HEK293 (cell line): ENCODE measurements around the gene ANTXR2.

Experiments
- CTCF ChIA-PET: fragments of 350-600 bp; formaldehyde crosslinking; extraction: SDS; loops from one replicate; lab custom pipeline; 2021; ENCODE audit warnings: antibody characterized with exemption; lab: Yijun Ruan, JAX
- POLR2A ChIA-PET: fragments of 300-600 bp; formaldehyde crosslinking; extraction: SDS; loops from one replicate; lab custom pipeline; 2020; ENCODE audit warnings: antibody characterized with exemption, inconsistent platforms; lab: Yijun Ruan, JAX
- H3K27ac ChIP-seq: fragments of 200-500 bp; sonication (Bioruptor generic); 2 replicates; pipeline ENCODE4 v1.5.1; 2014; ENCODE audit warnings: low read depth, low read length, control low read depth, inconsistent platforms; ENCODE audit errors: extremely low read depth
- H3K36me3 ChIP-seq, 2 experiments: fragments of 200-500 bp in 1 of 2; sonication (Bioruptor generic) in 1 of 2; 1 replicate in 1 of 2; 2 replicates in 1 of 2; pipeline ENCODE4 v1.5.1; 2014 to 2017; ENCODE audit warnings: inconsistent platforms in 2 of 2, low read length in 2 of 2; ENCODE audit not compliant: control insufficient read depth in 2 of 2, insufficient read depth in 1 of 2
- H3K4me1 ChIP-seq: fragments of 200-500 bp; sonication (Bioruptor generic); 2 replicates; pipeline ENCODE4 v1.5.1; 2014; ENCODE audit warnings: mild to moderate bottlenecking, low read length, inconsistent platforms; ENCODE audit not compliant: control insufficient read depth, insufficient read depth
- H3K4me3 ChIP-seq: 2 replicates; pipeline ENCODE4 v1.5.1; 2011; ENCODE audit warnings: low read depth, mild to moderate bottlenecking, control low read depth, low read length, moderate library complexity
- H3K9me3 ChIP-seq: fragments of 200-500 bp; sonication (Bioruptor generic); 2 replicates; pipeline ENCODE4 v1.5.1; 2014; ENCODE audit warnings: low read depth, low read length, inconsistent platforms; ENCODE audit not compliant: control insufficient read depth, insufficient read depth
- GLIS2 ChIP-seq: fragments of 450-650 bp; formaldehyde crosslinking; IDR thresholded peaks from 2 replicates; pipeline ENCODE4 v1.5.1; 2016; ENCODE audit warnings: missing biosample characterization, missing genetic modification characterization
- MYNN ChIP-seq: fragments of 450-650 bp; formaldehyde crosslinking; IDR thresholded peaks from 2 replicates; pipeline ENCODE4 v1.5.1; 2016; ENCODE audit warnings: missing biosample characterization, missing genetic modification characterization, borderline replicate concordance
- MZF1 ChIP-seq: fragments of 450-650 bp; formaldehyde crosslinking; IDR thresholded peaks from 2 replicates; pipeline ENCODE4 v1.5.1; 2017; ENCODE audit warnings: missing biosample characterization, missing genetic modification characterization, borderline replicate concordance
- SALL2 ChIP-seq: fragments of 450-650 bp; formaldehyde crosslinking; IDR thresholded peaks from 2 replicates; pipeline ENCODE4 v1.5.0; 2017; ENCODE audit warnings: missing biosample characterization, mild to moderate bottlenecking, missing genetic modification characterization, borderline replicate concordance
- SP3 ChIP-seq: fragments of 450-650 bp; formaldehyde crosslinking; IDR thresholded peaks from 2 replicates; pipeline ENCODE4 v1.5.1; 2016; ENCODE audit warnings: missing biosample characterization, missing genetic modification characterization
- WT1 ChIP-seq: fragments of 450-650 bp; formaldehyde crosslinking; IDR thresholded peaks from 2 replicates; pipeline ENCODE4 v1.5.1; 2016; ENCODE audit warnings: missing biosample characterization, missing genetic modification characterization
- ZBTB21 ChIP-seq: fragments of 450-650 bp; formaldehyde crosslinking; IDR thresholded peaks from 2 replicates; pipeline ENCODE4 v1.5.1; 2017; ENCODE audit warnings: missing biosample characterization, missing genetic modification characterization
- ZNF112 ChIP-seq: fragments of 450-650 bp; formaldehyde crosslinking; IDR thresholded peaks from 2 replicates; pipeline ENCODE4 v1.5.0; 2017; ENCODE audit warnings: missing biosample characterization, missing genetic modification characterization
- ZNF140 ChIP-seq: fragments of 450-650 bp; formaldehyde crosslinking; IDR thresholded peaks from 2 replicates; pipeline ENCODE4 v1.5.1; 2016; ENCODE audit warnings: missing biosample characterization, missing genetic modification characterization
- ZNF169 ChIP-seq: fragments of 450-650 bp; formaldehyde crosslinking; IDR thresholded peaks from 2 replicates; pipeline ENCODE4 v1.5.1; 2016; ENCODE audit warnings: missing biosample characterization, missing genetic modification characterization
- ZNF175 ChIP-seq: fragments of 450-650 bp; formaldehyde crosslinking; IDR thresholded peaks from 2 replicates; pipeline ENCODE4 v1.5.1; 2016; ENCODE audit warnings: missing biosample characterization, missing genetic modification characterization
- ZNF2 ChIP-seq: fragments of 450-650 bp; formaldehyde crosslinking; IDR thresholded peaks from 2 replicates; pipeline ENCODE4 v1.5.1; 2016; ENCODE audit warnings: missing biosample characterization, missing genetic modification characterization
- ZNF335 ChIP-seq: fragments of 450-650 bp; formaldehyde crosslinking; conservative IDR thresholded peaks from 2 replicates; pipeline ENCODE4 v1.5.1; 2016; ENCODE audit warnings: missing biosample characterization, missing genetic modification characterization
- ZNF529 ChIP-seq: fragments of 450-650 bp; formaldehyde crosslinking; IDR thresholded peaks from 2 replicates; pipeline ENCODE4 v1.5.1; 2017; ENCODE audit warnings: missing genetic modification characterization, missing biosample characterization; ENCODE audit not compliant: insufficient replicate concordance
- ZNF530 ChIP-seq: fragments of 450-650 bp; formaldehyde crosslinking; IDR thresholded peaks from 2 replicates; pipeline ENCODE4 v1.5.1; 2016; ENCODE audit warnings: low read depth, missing biosample characterization, missing genetic modification characterization
- ZNF558 ChIP-seq: fragments of 450-650 bp; formaldehyde crosslinking; IDR thresholded peaks from 2 replicates; pipeline ENCODE4 v1.5.1; 2016; ENCODE audit warnings: missing biosample characterization, missing genetic modification characterization
- ZNF776 ChIP-seq: fragments of 450-650 bp; formaldehyde crosslinking; IDR thresholded peaks from 2 replicates; pipeline ENCODE4 v1.5.0; 2017; ENCODE audit warnings: missing biosample characterization, missing genetic modification characterization, borderline replicate concordance
- ZNF791 ChIP-seq: fragments of 450-650 bp; formaldehyde crosslinking; IDR thresholded peaks from 2 replicates; pipeline ENCODE4 v1.5.1; 2016; ENCODE audit warnings: missing biosample characterization, missing genetic modification characterization
- ZXDB ChIP-seq: fragments of 450-650 bp; formaldehyde crosslinking; IDR thresholded peaks from 2 replicates; pipeline ENCODE4 v1.5.1; 2016; ENCODE audit warnings: missing biosample characterization, missing genetic modification characterization
- TF ChIP-seq, protein P1 (sequence below): fragments of 450-650 bp; formaldehyde crosslinking; IDR thresholded peaks from 2 replicates; pipeline ENCODE4 v1.5.1; 2016; ENCODE audit warnings: missing biosample characterization, missing genetic modification characterization
- TF ChIP-seq, protein P2 (sequence below): fragments of 450-650 bp; formaldehyde crosslinking; IDR thresholded peaks from 2 replicates; pipeline ENCODE4 v1.5.1; 2017; ENCODE audit warnings: missing biosample characterization, missing genetic modification characterization
- TF ChIP-seq, protein P3 (sequence below): fragments of 450-650 bp; formaldehyde crosslinking; IDR thresholded peaks from 2 replicates; pipeline ENCODE4 v1.5.1; 2016; ENCODE audit warnings: missing biosample characterization, missing genetic modification characterization
- TF ChIP-seq, protein P4 (sequence below): sonication (generic); formaldehyde crosslinking; IDR thresholded peaks from 2 replicates; pipeline ENCODE4 v1.8.1; 2022; ENCODE audit warnings: mild to moderate bottlenecking, moderate library complexity, missing genetic modification reagents
- TF ChIP-seq, protein P5 (sequence below): fragments of 450-650 bp; formaldehyde crosslinking; IDR thresholded peaks from 2 replicates; pipeline ENCODE4 v1.5.1; 2016; ENCODE audit warnings: missing biosample characterization, missing genetic modification characterization, low read depth

Gene ANTXR2

DNA sequence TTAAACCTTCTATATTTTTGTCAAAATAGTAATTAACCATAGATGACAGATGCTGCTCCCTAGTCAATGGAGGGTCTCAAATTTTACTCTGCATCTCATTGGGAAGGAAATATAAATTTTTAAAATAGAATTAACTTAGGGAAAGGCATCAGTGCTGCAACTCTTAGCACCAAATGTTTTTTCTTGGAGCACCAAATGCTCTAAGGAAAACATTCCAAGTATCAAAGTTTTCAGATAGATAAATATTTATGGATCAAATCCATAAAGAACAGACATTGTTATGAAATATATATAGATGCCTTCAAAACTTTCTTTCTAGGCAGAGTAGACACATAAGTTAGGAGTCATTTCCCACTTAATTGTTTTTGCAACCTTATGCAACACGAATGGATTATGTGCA, 168.7 kb downstream of the ANTXR2 start:
- Histone ChIP-seq H3K27ac (no peak overlapping the region), H3K4me3 (no peak overlapping the region), H3K9me3 (no peaks in the 10 kb centered on the region), H3K36me3 (peaks cover 0 to 13% of the 10 kb centered on the region in 2 experiments; a peak in 1 of 3 replicates), H3K4me1 (no peaks in the 10 kb centered on the region)
- CTCF ChIA-PET, result no interaction called here
- TF ChIP-seq ZXDB (tag by site-specific recombination) (no peak), ZNF776 (no peak), GLIS2 (tag by site-specific recombination) (no peak), ZNF529 (tag by site-specific recombination) (no peak)
- TF ChIP-seq, protein P1, sequence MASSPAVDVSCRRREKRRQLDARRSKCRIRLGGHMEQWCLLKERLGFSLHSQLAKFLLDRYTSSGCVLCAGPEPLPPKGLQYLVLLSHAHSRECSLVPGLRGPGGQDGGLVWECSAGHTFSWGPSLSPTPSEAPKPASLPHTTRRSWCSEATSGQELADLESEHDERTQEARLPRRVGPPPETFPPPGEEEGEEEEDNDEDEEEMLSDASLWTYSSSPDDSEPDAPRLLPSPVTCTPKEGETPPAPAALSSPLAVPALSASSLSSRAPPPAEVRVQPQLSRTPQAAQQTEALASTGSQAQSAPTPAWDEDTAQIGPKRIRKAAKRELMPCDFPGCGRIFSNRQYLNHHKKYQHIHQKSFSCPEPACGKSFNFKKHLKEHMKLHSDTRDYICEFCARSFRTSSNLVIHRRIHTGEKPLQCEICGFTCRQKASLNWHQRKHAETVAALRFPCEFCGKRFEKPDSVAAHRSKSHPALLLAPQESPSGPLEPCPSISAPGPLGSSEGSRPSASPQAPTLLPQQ (tag by site-specific recombination), result no peak
- POLR2A ChIA-PET, result no interaction called here

DNA sequence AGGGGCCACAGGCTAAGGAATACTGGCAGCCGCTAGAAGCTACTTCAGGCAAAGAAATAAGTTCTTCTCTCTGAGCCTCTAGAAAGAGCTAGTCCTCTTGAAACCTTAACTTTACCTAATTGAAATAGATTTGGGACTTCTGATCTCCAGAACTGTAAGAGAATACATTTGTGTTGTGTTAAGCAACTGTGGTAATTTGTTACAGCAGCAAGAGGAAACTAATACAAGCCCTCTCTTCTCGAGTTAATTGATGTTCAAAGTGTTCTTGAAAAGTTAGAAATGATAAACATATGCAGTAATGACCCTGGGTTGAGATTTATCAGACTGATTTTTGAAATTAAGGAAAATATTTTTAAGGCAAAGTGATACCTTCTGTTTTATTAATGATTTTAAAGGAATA, 172.8 kb downstream of the ANTXR2 start:
- Histone ChIP-seq H3K27ac (no peak overlapping the region), H3K4me3 (no peak overlapping the region), H3K4me1 (no peaks in the 10 kb centered on the region), H3K9me3 (no peaks in the 10 kb centered on the region), H3K36me3 (no peaks in the 10 kb centered on the region)
- ChIA-PET CTCF (interaction anchor here (0.6 kb wide), 1 partner anchor 80 kb away, joined by 3 read pairs; no protein-coding TSS in a partner anchor), POLR2A (no interaction called here)
- TF ChIP-seq ZBTB21 (tag by site-specific recombination) (no peak), ZNF169 (no peak), MYNN (tag by site-specific recombination) (no peak), ZNF791 (no peak), ZNF776 (no peak)
- TF ChIP-seq, protein P2, sequence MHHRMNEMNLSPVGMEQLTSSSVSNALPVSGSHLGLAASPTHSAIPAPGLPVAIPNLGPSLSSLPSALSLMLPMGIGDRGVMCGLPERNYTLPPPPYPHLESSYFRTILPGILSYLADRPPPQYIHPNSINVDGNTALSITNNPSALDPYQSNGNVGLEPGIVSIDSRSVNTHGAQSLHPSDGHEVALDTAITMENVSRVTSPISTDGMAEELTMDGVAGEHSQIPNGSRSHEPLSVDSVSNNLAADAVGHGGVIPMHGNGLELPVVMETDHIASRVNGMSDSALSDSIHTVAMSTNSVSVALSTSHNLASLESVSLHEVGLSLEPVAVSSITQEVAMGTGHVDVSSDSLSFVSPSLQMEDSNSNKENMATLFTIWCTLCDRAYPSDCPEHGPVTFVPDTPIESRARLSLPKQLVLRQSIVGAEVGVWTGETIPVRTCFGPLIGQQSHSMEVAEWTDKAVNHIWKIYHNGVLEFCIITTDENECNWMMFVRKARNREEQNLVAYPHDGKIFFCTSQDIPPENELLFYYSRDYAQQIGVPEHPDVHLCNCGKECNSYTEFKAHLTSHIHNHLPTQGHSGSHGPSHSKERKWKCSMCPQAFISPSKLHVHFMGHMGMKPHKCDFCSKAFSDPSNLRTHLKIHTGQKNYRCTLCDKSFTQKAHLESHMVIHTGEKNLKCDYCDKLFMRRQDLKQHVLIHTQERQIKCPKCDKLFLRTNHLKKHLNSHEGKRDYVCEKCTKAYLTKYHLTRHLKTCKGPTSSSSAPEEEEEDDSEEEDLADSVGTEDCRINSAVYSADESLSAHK, result no peak

DNA sequence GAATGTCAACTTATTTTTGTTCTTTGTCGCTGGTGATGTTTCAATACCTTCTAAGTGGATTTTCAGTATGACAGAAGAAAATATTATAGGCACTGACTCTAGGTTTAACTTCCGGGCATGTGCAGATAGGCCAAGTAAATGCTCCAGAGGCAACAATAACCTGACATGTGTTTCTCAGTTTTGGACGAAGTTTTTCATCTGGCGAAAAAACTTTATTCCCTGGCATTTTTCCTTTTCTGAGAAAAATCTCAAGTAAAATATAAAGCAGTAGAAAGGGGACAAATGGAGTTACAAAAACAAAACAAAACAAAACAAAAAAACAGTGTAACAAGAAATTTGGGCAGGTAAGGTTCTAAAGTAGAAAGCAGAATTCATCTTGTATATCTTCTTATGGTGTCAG, 173.5 kb downstream of the ANTXR2 start:
- Histone ChIP-seq H3K9me3 (no peaks in the 10 kb centered on the region), H3K4me1 (no peaks in the 10 kb centered on the region), H3K36me3 (no peaks in the 10 kb centered on the region), H3K4me3 (no peak overlapping the region), H3K27ac (no peak overlapping the region)
- ChIA-PET POLR2A (interaction anchor here (0.6 kb wide), 1 partner anchor 13 kb away, joined by 3 read pairs; no protein-coding TSS in a partner anchor), CTCF (no interaction called here)
- TF ChIP-seq MZF1 (no peak), ZNF112 (tag by site-specific recombination) (no peak), ZNF335 (tag by site-specific recombination) (no peak), ZNF558 (tag by site-specific recombination) (no peak), SALL2 (tag by site-specific recombination) (no peak), WT1 (tag by site-specific recombination) (no peak), ZNF175 (no peak), ZNF530 (no peak), ZNF140 (tag by site-specific recombination) (no peak), ZNF2 (tag by site-specific recombination) (no peak), SP3 (tag by site-specific recombination) (no peak)
- TF ChIP-seq, protein P3, sequence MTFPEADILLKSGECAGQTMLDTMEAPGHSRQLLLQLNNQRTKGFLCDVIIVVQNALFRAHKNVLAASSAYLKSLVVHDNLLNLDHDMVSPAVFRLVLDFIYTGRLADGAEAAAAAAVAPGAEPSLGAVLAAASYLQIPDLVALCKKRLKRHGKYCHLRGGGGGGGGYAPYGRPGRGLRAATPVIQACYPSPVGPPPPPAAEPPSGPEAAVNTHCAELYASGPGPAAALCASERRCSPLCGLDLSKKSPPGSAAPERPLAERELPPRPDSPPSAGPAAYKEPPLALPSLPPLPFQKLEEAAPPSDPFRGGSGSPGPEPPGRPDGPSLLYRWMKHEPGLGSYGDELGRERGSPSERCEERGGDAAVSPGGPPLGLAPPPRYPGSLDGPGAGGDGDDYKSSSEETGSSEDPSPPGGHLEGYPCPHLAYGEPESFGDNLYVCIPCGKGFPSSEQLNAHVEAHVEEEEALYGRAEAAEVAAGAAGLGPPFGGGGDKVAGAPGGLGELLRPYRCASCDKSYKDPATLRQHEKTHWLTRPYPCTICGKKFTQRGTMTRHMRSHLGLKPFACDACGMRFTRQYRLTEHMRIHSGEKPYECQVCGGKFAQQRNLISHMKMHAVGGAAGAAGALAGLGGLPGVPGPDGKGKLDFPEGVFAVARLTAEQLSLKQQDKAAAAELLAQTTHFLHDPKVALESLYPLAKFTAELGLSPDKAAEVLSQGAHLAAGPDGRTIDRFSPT, result no peak
- TF ChIP-seq, protein P4, sequence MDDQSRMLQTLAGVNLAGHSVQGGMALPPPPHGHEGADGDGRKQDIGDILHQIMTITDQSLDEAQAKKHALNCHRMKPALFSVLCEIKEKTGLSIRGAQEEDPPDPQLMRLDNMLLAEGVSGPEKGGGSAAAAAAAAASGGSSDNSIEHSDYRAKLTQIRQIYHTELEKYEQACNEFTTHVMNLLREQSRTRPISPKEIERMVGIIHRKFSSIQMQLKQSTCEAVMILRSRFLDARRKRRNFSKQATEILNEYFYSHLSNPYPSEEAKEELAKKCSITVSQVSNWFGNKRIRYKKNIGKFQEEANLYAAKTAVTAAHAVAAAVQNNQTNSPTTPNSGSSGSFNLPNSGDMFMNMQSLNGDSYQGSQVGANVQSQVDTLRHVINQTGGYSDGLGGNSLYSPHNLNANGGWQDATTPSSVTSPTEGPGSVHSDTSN (CRISPR knock-in tag), result no peak
- TF ChIP-seq, protein P5, sequence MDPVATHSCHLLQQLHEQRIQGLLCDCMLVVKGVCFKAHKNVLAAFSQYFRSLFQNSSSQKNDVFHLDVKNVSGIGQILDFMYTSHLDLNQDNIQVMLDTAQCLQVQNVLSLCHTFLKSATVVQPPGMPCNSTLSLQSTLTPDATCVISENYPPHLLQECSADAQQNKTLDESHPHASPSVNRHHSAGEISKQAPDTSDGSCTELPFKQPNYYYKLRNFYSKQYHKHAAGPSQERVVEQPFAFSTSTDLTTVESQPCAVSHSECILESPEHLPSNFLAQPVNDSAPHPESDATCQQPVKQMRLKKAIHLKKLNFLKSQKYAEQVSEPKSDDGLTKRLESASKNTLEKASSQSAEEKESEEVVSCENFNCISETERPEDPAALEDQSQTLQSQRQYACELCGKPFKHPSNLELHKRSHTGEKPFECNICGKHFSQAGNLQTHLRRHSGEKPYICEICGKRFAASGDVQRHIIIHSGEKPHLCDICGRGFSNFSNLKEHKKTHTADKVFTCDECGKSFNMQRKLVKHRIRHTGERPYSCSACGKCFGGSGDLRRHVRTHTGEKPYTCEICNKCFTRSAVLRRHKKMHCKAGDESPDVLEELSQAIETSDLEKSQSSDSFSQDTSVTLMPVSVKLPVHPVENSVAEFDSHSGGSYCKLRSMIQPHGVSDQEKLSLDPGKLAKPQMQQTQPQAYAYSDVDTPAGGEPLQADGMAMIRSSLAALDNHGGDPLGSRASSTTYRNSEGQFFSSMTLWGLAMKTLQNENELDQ, result no peak
